ENCODE results near the gene SLC12A5.
"Not testable (repeated sequence)": the region's sequence is repeated elsewhere in the genome, so short reads cannot be mapped to it uniquely, and the experiment has no call there.

SLC12A5 gene

GRCh38 chr20:46087161-46087560, 58.1 kb downstream of the SLC12A5 start:
- no peak overlapping the region for H3K4me3 ChIP-seq (ENCODE audit: control insufficient read depth, low read depth, low read length)

GRCh38 chr20:46088409-46089166, 59.6 kb downstream of the SLC12A5 start:
- no peak for DNase-seq (ENCODE audit: low read depth)
- TF ChIP-seq CTCF (IDR thresholded peaks at IDR 0.05; ENCODE audit: control insufficient read depth, insufficient read depth, low read depth, low read length, missing control alignments): no peak
- peak overlapping the region; percentile 64 for H3K4me3 ChIP-seq (ENCODE audit: control insufficient read depth, low read depth, low read length)

More at GRCh38 chr20:46087161-46087560, 58.1 kb downstream of the SLC12A5 start:
- peak; percentile 44 for TF ChIP-seq CTCF (IDR thresholded peaks at IDR 0.05; ENCODE audit: control insufficient read depth, insufficient read depth, low read depth, low read length, missing control alignments)
- no peak for DNase-seq (ENCODE audit: low read depth)

- peak overlapping the region; percentile 64 for H3K4me3 ChIP-seq (ENCODE audit: control insufficient read depth, low read depth, low read length)
- DNase-seq (ENCODE audit: low read depth): no peak
- TF ChIP-seq CTCF (IDR thresholded peaks at IDR 0.05; ENCODE audit: control insufficient read depth, insufficient read depth, low read depth, low read length, missing control alignments): no peak
Measured at GRCh38 chr20:46089167-46089416, 60.1 kb downstream of the SLC12A5 start.

- H3K4me3 ChIP-seq (ENCODE audit: control insufficient read depth, low read depth, low read length): peak within 1 kb of the TSS; percentile 64
- peak; percentile 87 for DNase-seq (ENCODE audit: low read depth)
- no peak for TF ChIP-seq CTCF (IDR thresholded peaks at IDR 0.05; ENCODE audit: control insufficient read depth, insufficient read depth, low read depth, low read length, missing control alignments)
Measured at GRCh38 chr20:46089417-46090388, 60.7 kb downstream of the SLC12A5 start, which contains the start of gene NCOA5. Gene NCOA5, minus strand, starts transcription at chr20:46089962. Its CDS starts 10,538 bp downstream, at chr20:46079424.

- H3K4me3 ChIP-seq (ENCODE audit: control insufficient read depth, low read depth, low read length); DNase-seq (ENCODE audit: low read depth): not testable (repeated sequence)
Measured at GRCh38 chr20:46091622-46092535, 62.9 kb downstream of the SLC12A5 start.

GRCh38 chr20:46093531-46093930, 64.5 kb downstream of the SLC12A5 start:
- TF ChIP-seq CTCF (IDR thresholded peaks at IDR 0.05; ENCODE audit: control insufficient read depth, insufficient read depth, low read depth, low read length, missing control alignments): no peak
- H3K4me3 ChIP-seq (ENCODE audit: control insufficient read depth, low read depth, low read length): no peak overlapping the region
- no peak for DNase-seq (ENCODE audit: low read depth)

Measured in AG09309 (cell line).